H9 (cell line): ENCODE results near the gene CARS1. TPM values are rescaled to one million over a fixed set of nuclear protein-coding genes. Genes with fewer than 3 reads are reported as not detected.

Experiments
- DNase-seq: peaks from one replicate; pipeline ENCODE4 v3.0.0-alpha.2; 2017
- H2AFZ ChIP-seq: one replicate; pipeline ENCODE4 v1.6.1; 2013; ENCODE audit warnings: mild to moderate bottlenecking, low read length, control low read depth, moderate library complexity
- H2AK5ac ChIP-seq: 2 replicates; pipeline ENCODE4 v1.6.1; 2013; ENCODE audit warnings: low read length, control low read depth, mixed read lengths; ENCODE audit not compliant: insufficient read length
- H2BK120ac ChIP-seq: one replicate; pipeline ENCODE4 v1.6.1; 2013; ENCODE audit warnings: low read depth, mild to moderate bottlenecking, low read length, control low read depth, inconsistent platforms; ENCODE audit not compliant: poor library complexity, severe bottlenecking
- H2BK12ac ChIP-seq: 2 replicates; pipeline ENCODE4 v1.6.1; 2013; ENCODE audit warnings: low read length, control low read depth, mixed read lengths, low read depth; ENCODE audit not compliant: insufficient read length
- H2BK15ac ChIP-seq: 2 replicates; pipeline ENCODE4 v1.6.1; 2013; ENCODE audit warnings: low read depth, low read length, control low read depth
- H2BK20ac ChIP-seq: one replicate; pipeline ENCODE4 v1.6.1; 2013; ENCODE audit warnings: low read depth, mild to moderate bottlenecking, low read length, control low read depth, inconsistent platforms; ENCODE audit not compliant: poor library complexity, severe bottlenecking
- H2BK5ac ChIP-seq: 2 replicates; pipeline ENCODE4 v1.6.1; 2013; ENCODE audit warnings: low read length, control low read depth, mixed read lengths; ENCODE audit not compliant: insufficient read length
- H3K14ac ChIP-seq: 2 replicates; pipeline ENCODE4 v1.6.1; 2013; ENCODE audit warnings: low read length, control low read depth; ENCODE audit not compliant: insufficient read depth
- H3K18ac ChIP-seq: 2 replicates; pipeline ENCODE4 v1.6.1; 2013; ENCODE audit warnings: low read depth, mild to moderate bottlenecking, mixed read lengths, low read length, control low read depth; ENCODE audit not compliant: insufficient read length
- H3K23ac ChIP-seq: 2 replicates; pipeline ENCODE4 v1.6.1; 2013; ENCODE audit warnings: low read length, control low read depth, mixed read lengths, low read depth; ENCODE audit not compliant: insufficient read length
- H3K23me2 ChIP-seq: 2 replicates; pipeline ENCODE4 v1.6.1; 2013; ENCODE audit warnings: low read depth, mild to moderate bottlenecking, mixed read lengths, low read length, control low read depth; ENCODE audit not compliant: insufficient read length, poor library complexity, severe bottlenecking
- H3K27ac ChIP-seq: 2 replicates; pipeline ENCODE4 v1.5.1; 2013; ENCODE audit warnings: low read length, control low read depth, mixed read lengths, low read depth; ENCODE audit not compliant: insufficient read length
- H3K27me3 ChIP-seq: 2 replicates; pipeline ENCODE4 v1.6.1; 2013; ENCODE audit warnings: low read length, control low read depth, inconsistent platforms; ENCODE audit not compliant: insufficient read depth
- H3K4ac ChIP-seq: 2 replicates; pipeline ENCODE4 v1.6.1; 2013; ENCODE audit warnings: low read depth, mild to moderate bottlenecking, control low read depth, inconsistent platforms, low read length, moderate library complexity
- H3K4me1 ChIP-seq: 2 replicates; pipeline ENCODE4 v1.6.1; 2013; ENCODE audit warnings: low read length, control low read depth, inconsistent platforms; ENCODE audit not compliant: insufficient read depth
- H3K4me2 ChIP-seq: 2 replicates; pipeline ENCODE4 v1.6.1; 2013; ENCODE audit warnings: low read length, control low read depth, mixed read lengths; ENCODE audit not compliant: insufficient read length, insufficient read depth
- H3K56ac ChIP-seq: 2 replicates; pipeline ENCODE4 v1.6.1; 2013; ENCODE audit warnings: low read depth, mild to moderate bottlenecking, mixed read lengths, low read length, control low read depth; ENCODE audit not compliant: insufficient read length
- H3K79me1 ChIP-seq: 2 replicates; pipeline ENCODE4 v1.6.1; 2013; ENCODE audit warnings: low read depth, mild to moderate bottlenecking, moderate library complexity, low read length, control low read depth, inconsistent platforms; ENCODE audit not compliant: insufficient read depth, poor library complexity, severe bottlenecking
- H3K79me2 ChIP-seq: 2 replicates; pipeline ENCODE4 v1.6.1; 2013; ENCODE audit warnings: low read length, control low read depth, inconsistent platforms; ENCODE audit not compliant: insufficient read depth
- H3K9ac ChIP-seq: 2 replicates; pipeline ENCODE4 v1.6.1; 2013; ENCODE audit warnings: low read length, control low read depth, mixed read lengths; ENCODE audit not compliant: insufficient read length; ENCODE audit errors: extremely low read depth
- H3K9me3 ChIP-seq: one replicate; pipeline ENCODE4 v1.6.1; 2013; ENCODE audit warnings: low read depth, low read length, inconsistent platforms; ENCODE audit not compliant: control insufficient read depth
- H3T11ph ChIP-seq: one replicate; pipeline ENCODE4 v1.6.1; 2013; ENCODE audit warnings: mild to moderate bottlenecking, low read length, control low read depth, inconsistent platforms
- H4K20me1 ChIP-seq: one replicate; pipeline ENCODE4 v1.6.1; 2013; ENCODE audit not compliant: control insufficient read depth, insufficient read length, insufficient read depth
- H4K5ac ChIP-seq: 2 replicates; pipeline ENCODE4 v1.6.1; 2013; ENCODE audit warnings: low read depth, mild to moderate bottlenecking, mixed read lengths, low read length, control low read depth; ENCODE audit not compliant: insufficient read length
- H4K8ac ChIP-seq: replicated peaks from 2 replicates; pipeline ENCODE4 v1.6.1; 2013; ENCODE audit warnings: low read length, control low read depth, mixed read lengths, low read depth; ENCODE audit not compliant: insufficient read length
- H4K91ac ChIP-seq: 2 replicates; pipeline ENCODE4 v1.6.1; 2013; ENCODE audit warnings: low read depth, mild to moderate bottlenecking, moderate library complexity, mixed read lengths, low read length, control low read depth; ENCODE audit not compliant: insufficient read length
- H3K27ac Mint-ChIP-seq, 3 experiments: 2 replicates in 2 of 3; 3 replicates in 1 of 3; pipeline ENCODE4 v1.8.0; 2020 to 2021; ENCODE audit warnings: mixed read lengths in 3 of 3, mild to moderate bottlenecking in 1 of 3, moderate library complexity in 1 of 3
- H3K27me3 Mint-ChIP-seq: 2 replicates; pipeline ENCODE4 v1.8.0; 2021; ENCODE audit warnings: low read depth, mild to moderate bottlenecking, moderate library complexity, mixed read lengths
- H3K36me3 Mint-ChIP-seq, 3 experiments: 2 replicates in 2 of 3; 3 replicates in 1 of 3; pipeline ENCODE4 v1.8.0; 2020 to 2021; ENCODE audit warnings: low read depth in 3 of 3, mixed read lengths in 3 of 3; ENCODE audit not compliant: insufficient read depth in 1 of 3
- H3K4me1 Mint-ChIP-seq, 2 experiments: 2 replicates each; pipeline ENCODE4 v1.8.0; 2020; ENCODE audit warnings: mixed read lengths in 2 of 2
- H3K4me3 Mint-ChIP-seq, 2 experiments: 2 replicates in 1 of 2; 3 replicates in 1 of 2; pipeline ENCODE4 v1.8.0; 2020 to 2021; ENCODE audit warnings: mild to moderate bottlenecking in 2 of 2, mixed read lengths in 2 of 2, moderate library complexity in 1 of 2
- H3K9me3 Mint-ChIP-seq, 2 experiments: 2 replicates in 1 of 2; 3 replicates in 1 of 2; pipeline ENCODE4 v1.8.0; 2020; ENCODE audit warnings: mild to moderate bottlenecking in 2 of 2, mixed read lengths in 2 of 2, moderate library complexity in 1 of 2
- CTCF ChIP-seq: fragments of 200-600 bp; sonication (generic); conservative IDR thresholded peaks from 3 replicates; pipeline ENCODE4 v1.8.0; 2021; ENCODE audit warnings: antibody characterized with exemption, mild to moderate bottlenecking
- WGBS: extraction: QIAGEN DNeasy Blood & Tissue Kit; methylation state at CpG from one replicate; pipeline ENCODE4 v1.1.7; 2013; ENCODE audit warnings: missing lambda C conversion rate, low lambda C conversion rate, mixed read lengths; ENCODE audit not compliant: insufficient read length; ENCODE audit errors: extremely low coverage; 5-methylcytosine and 5-hydroxymethylcytosine counted together
- total RNA-seq: library from RNA; stranded (reverse); gene quantifications from 2 replicates; pipeline ENCODE4 v1.2.1, GENCODE V29; 2021

CARS1 gene
- total RNA-seq, 1 experiment from 2014 or later: 92.3 TPM

GRCh38 chr11:3104051-3104714, 47.0 kb upstream of the CARS1 start:
- Histone ChIP-seq H4K91ac (no peak overlapping the region), H3K18ac (no peak overlapping the region), H3K23me2 (no peaks in the 10 kb centered on the region), H2BK12ac (no peak overlapping the region), H3K56ac (no peak overlapping the region), H3K9me3 (no peaks in the 10 kb centered on the region), H2BK5ac (no peak overlapping the region), H3K14ac (no peak overlapping the region; the same call in 1 of the 2 replicates), H2AFZ (no peak overlapping the region), H3K79me2 (no peaks in the 10 kb centered on the region), H2BK120ac (no peak overlapping the region), H3K4me1 (no peaks in the 10 kb centered on the region), H3T11ph (no peak overlapping the region), H2BK15ac (no peak overlapping the region), H2AK5ac (no peak overlapping the region), H3K27ac (no peak overlapping the region), H2BK20ac (no peak overlapping the region), H3K4me2 (no peak overlapping the region), H3K9ac (no peak overlapping the region), H3K79me1 (no peaks in the 10 kb centered on the region), H4K5ac (no peak overlapping the region), H3K4ac (no peak overlapping the region), H4K20me1 (no peaks in the 10 kb centered on the region), H3K27me3 (no peaks in the 10 kb centered on the region), H4K8ac (no peak overlapping the region), H3K23ac (no peak overlapping the region)
- TF ChIP-seq CTCF: no peak
- WGBS: no CpG with 5 or more reads among the region's 22 CpGs
- Mint-ChIP-seq H3K36me3 (peaks cover 0 to 3% (median 2%) of the 10 kb centered on the region in 3 experiments; a peak in 3 of 7 replicates), H3K9me3 (no peaks in the 10 kb centered on the region), H3K4me1 (peaks cover 9 to 16% of the 10 kb centered on the region in 2 experiments), H3K27ac (peak overlapping the region in 1 of 3 experiments; percentile 48; a peak in 1 of 7 replicates), H3K4me3 (no peak overlapping the region), H3K27me3 (no peaks in the 10 kb centered on the region)
- DNase-seq: peak; percentile 28
